HepG2 (cell line): Measurements from ENCODE around the gene C12orf43.

Experiments
- BATF2 ChIP-seq: sonication (generic); formaldehyde crosslinking; IDR thresholded peaks from 2 replicates; pipeline ENCODE4 v1.8.0; 2022; ENCODE audit warnings: mild to moderate bottlenecking, missing genetic modification reagents, moderate library complexity
- FOXK1 ChIP-seq: sonication (generic); formaldehyde crosslinking; IDR thresholded peaks from 2 replicates; pipeline ENCODE4 v1.4.0; 2020; ENCODE audit warnings: low read depth, missing genetic modification reagents, borderline replicate concordance
- KAT2B ChIP-seq: fragments of 150-350 bp; IDR thresholded peaks from 2 replicates; pipeline ENCODE4 v1.6.1; 2014; ENCODE audit warnings: low read depth, low read length, borderline replicate concordance
- MAFG ChIP-seq: sonication (generic); formaldehyde crosslinking; IDR thresholded peaks from 2 replicates; pipeline ENCODE4 v1.5.1; 2020; ENCODE audit warnings: mild to moderate bottlenecking, missing genetic modification reagents
- POLR2A ChIP-seq, 2 experiments: IDR thresholded peaks; 2 replicates each; pipeline ENCODE4 v1.6.1; 2011; ENCODE audit warnings: low read depth in 2 of 2, low read length in 2 of 2, mild to moderate bottlenecking in 1 of 2, moderate library complexity in 1 of 2; ENCODE audit not compliant: insufficient read depth in 1 of 2
- RAD51 ChIP-seq: fragments of 450-650 bp; IDR thresholded peaks from 2 replicates; pipeline ENCODE4 v1.6.1; 2016; ENCODE audit warnings: borderline replicate concordance
- REPIN1 ChIP-seq: sonication (generic); formaldehyde crosslinking; IDR thresholded peaks from 2 replicates; pipeline ENCODE4 v1.8.0; 2022; ENCODE audit warnings: missing genetic modification reagents, low read depth, mild to moderate bottlenecking, borderline replicate concordance
- SOX13 ChIP-seq, 3 experiments: fragments of 450-650 bp in 1 of 3; sonication (generic) in 1 of 3; formaldehyde crosslinking in 1 of 3; IDR thresholded peaks in 2 of 3; conservative IDR thresholded peaks in 1 of 3; 2 replicates each; pipeline versions ENCODE4 v1.5.0 to v1.6.1; 2016 to 2020; ENCODE audit warnings: antibody characterized with exemption in 1 of 3, mild to moderate bottlenecking in 1 of 3, missing compliant biosample characterization in 1 of 3, missing genetic modification reagents in 1 of 3, moderate library complexity in 1 of 3
- SUZ12 ChIP-seq: fragments of 150-350 bp; IDR thresholded peaks from 2 replicates; pipeline ENCODE4 v1.6.1; 2014; ENCODE audit warnings: low read depth, low read length
- ZBTB46 ChIP-seq: sonication (generic); formaldehyde crosslinking; IDR thresholded peaks from 2 replicates; pipeline ENCODE4 v1.4.0; 2020; ENCODE audit warnings: mild to moderate bottlenecking, missing genetic modification reagents, borderline replicate concordance
- ZNF276 ChIP-seq: sonication (generic); formaldehyde crosslinking; IDR thresholded peaks from 2 replicates; pipeline ENCODE4 v1.4.0; 2020; ENCODE audit warnings: mild to moderate bottlenecking, low read depth, missing genetic modification reagents

DNA sequence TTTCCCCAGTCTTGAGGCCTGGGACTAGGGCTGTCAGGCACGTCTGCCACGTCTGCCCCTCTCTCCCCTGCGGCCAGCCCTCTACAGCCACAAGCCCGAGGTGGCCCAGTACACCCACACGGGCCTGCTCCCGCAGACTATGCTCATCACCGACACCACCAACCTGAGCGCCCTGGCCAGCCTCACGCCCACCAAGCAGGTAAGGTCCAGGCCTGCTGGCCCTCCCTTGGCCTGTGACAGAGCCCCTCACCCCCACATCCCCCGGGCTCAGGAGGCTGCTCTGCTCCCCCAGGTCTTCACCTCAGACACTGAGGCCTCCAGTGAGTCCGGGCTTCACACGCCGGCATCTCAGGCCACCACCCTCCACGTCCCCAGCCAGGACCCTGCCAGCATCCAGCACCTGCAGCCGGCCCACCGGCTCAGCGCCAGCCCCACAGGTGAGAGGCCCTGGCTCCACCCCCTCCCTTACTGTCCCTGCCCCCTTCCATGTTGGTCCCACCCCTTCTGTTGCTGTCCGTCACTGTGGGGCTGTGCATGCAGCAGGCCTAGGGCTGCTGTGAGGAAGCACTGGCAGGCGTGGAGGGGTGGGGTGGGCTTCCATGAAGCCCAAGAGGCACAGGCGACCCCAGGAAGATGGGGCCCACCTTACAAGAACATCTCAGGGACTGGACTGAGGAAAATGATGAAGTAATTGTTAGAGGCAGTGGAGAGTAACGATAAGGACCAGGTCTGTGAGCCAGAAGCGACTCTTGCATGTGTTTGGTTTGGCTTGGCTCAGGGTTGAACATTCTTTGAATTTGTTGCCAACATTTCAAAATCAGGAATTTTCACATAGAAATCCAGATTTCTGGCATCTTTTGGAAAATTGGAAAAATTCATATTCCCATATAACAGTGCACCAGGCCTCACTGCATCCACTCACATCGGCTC, 16.8 kb downstream of the C12orf43 start:
- TF ChIP-seq FOXK1 (CRISPR knock-in tag): no peak
- no peak for TF ChIP-seq ZBTB46 (CRISPR knock-in tag)
- TF ChIP-seq SUZ12: no peak
- no peak for TF ChIP-seq SOX13 (IDR thresholded peaks at IDR 0.05)
- TF ChIP-seq SOX13 (CRISPR knock-in tag; conservative IDR thresholded peaks at IDR 0.05 in 1 of 2, IDR thresholded peaks at IDR 0.05 in 1 of 2): no peak
- no peak for TF ChIP-seq KAT2B
- peak in 1 of 2 experiments; percentile 32; a peak in 1 of 4 replicates for TF ChIP-seq POLR2A (IDR thresholded peaks at IDR 0.05; ENCODE audit: insufficient read depth in 1 of 2, low read depth in 2 of 2, low read length in 2 of 2)
- no peak for TF ChIP-seq REPIN1 (CRISPR knock-in tag)
- TF ChIP-seq MAFG: no peak
- no peak for TF ChIP-seq ZNF276 (CRISPR knock-in tag)
- TF ChIP-seq RAD51: no peak
- TF ChIP-seq BATF2: no peak
